H9 (cell line): ENCODE measurements around the gene GATAD2B. TPM values are rescaled to one million over a fixed set of nuclear protein-coding genes. Genes with fewer than 3 reads are reported as not detected.

ENCODE experiments used
- DNase-seq: peaks from one replicate; pipeline ENCODE4 v3.0.0-alpha.2; 2017
- H2AFZ ChIP-seq: one replicate; pipeline ENCODE4 v1.6.1; 2013; ENCODE audit warnings: mild to moderate bottlenecking, low read length, control low read depth, moderate library complexity
- H2AK5ac ChIP-seq: 2 replicates; pipeline ENCODE4 v1.6.1; 2013; ENCODE audit warnings: low read length, control low read depth, mixed read lengths; ENCODE audit not compliant: insufficient read length
- H2BK120ac ChIP-seq: one replicate; pipeline ENCODE4 v1.6.1; 2013; ENCODE audit warnings: low read depth, mild to moderate bottlenecking, low read length, control low read depth, inconsistent platforms; ENCODE audit not compliant: poor library complexity, severe bottlenecking
- H2BK12ac ChIP-seq: 2 replicates; pipeline ENCODE4 v1.6.1; 2013; ENCODE audit warnings: low read length, control low read depth, mixed read lengths, low read depth; ENCODE audit not compliant: insufficient read length
- H2BK15ac ChIP-seq: 2 replicates; pipeline ENCODE4 v1.6.1; 2013; ENCODE audit warnings: low read depth, low read length, control low read depth
- H2BK20ac ChIP-seq: one replicate; pipeline ENCODE4 v1.6.1; 2013; ENCODE audit warnings: low read depth, mild to moderate bottlenecking, low read length, control low read depth, inconsistent platforms; ENCODE audit not compliant: poor library complexity, severe bottlenecking
- H2BK5ac ChIP-seq: 2 replicates; pipeline ENCODE4 v1.6.1; 2013; ENCODE audit warnings: low read length, control low read depth, mixed read lengths; ENCODE audit not compliant: insufficient read length
- H3K14ac ChIP-seq: 2 replicates; pipeline ENCODE4 v1.6.1; 2013; ENCODE audit warnings: low read length, control low read depth; ENCODE audit not compliant: insufficient read depth
- H3K18ac ChIP-seq: 2 replicates; pipeline ENCODE4 v1.6.1; 2013; ENCODE audit warnings: low read depth, mild to moderate bottlenecking, mixed read lengths, low read length, control low read depth; ENCODE audit not compliant: insufficient read length
- H3K23ac ChIP-seq: 2 replicates; pipeline ENCODE4 v1.6.1; 2013; ENCODE audit warnings: low read length, control low read depth, mixed read lengths, low read depth; ENCODE audit not compliant: insufficient read length
- H3K23me2 ChIP-seq: 2 replicates; pipeline ENCODE4 v1.6.1; 2013; ENCODE audit warnings: low read depth, mild to moderate bottlenecking, mixed read lengths, low read length, control low read depth; ENCODE audit not compliant: insufficient read length, poor library complexity, severe bottlenecking
- H3K27ac ChIP-seq: 2 replicates; pipeline ENCODE4 v1.5.1; 2013; ENCODE audit warnings: low read length, control low read depth, mixed read lengths, low read depth; ENCODE audit not compliant: insufficient read length
- H3K27me3 ChIP-seq: 2 replicates; pipeline ENCODE4 v1.6.1; 2013; ENCODE audit warnings: low read length, control low read depth, inconsistent platforms; ENCODE audit not compliant: insufficient read depth
- H3K4ac ChIP-seq: 2 replicates; pipeline ENCODE4 v1.6.1; 2013; ENCODE audit warnings: low read depth, mild to moderate bottlenecking, control low read depth, inconsistent platforms, low read length, moderate library complexity
- H3K4me1 ChIP-seq: 2 replicates; pipeline ENCODE4 v1.6.1; 2013; ENCODE audit warnings: low read length, control low read depth, inconsistent platforms; ENCODE audit not compliant: insufficient read depth
- H3K4me2 ChIP-seq: 2 replicates; pipeline ENCODE4 v1.6.1; 2013; ENCODE audit warnings: low read length, control low read depth, mixed read lengths; ENCODE audit not compliant: insufficient read length, insufficient read depth
- H3K56ac ChIP-seq: 2 replicates; pipeline ENCODE4 v1.6.1; 2013; ENCODE audit warnings: low read depth, mild to moderate bottlenecking, mixed read lengths, low read length, control low read depth; ENCODE audit not compliant: insufficient read length
- H3K79me1 ChIP-seq: 2 replicates; pipeline ENCODE4 v1.6.1; 2013; ENCODE audit warnings: low read depth, mild to moderate bottlenecking, moderate library complexity, low read length, control low read depth, inconsistent platforms; ENCODE audit not compliant: insufficient read depth, poor library complexity, severe bottlenecking
- H3K79me2 ChIP-seq: 2 replicates; pipeline ENCODE4 v1.6.1; 2013; ENCODE audit warnings: low read length, control low read depth, inconsistent platforms; ENCODE audit not compliant: insufficient read depth
- H3K9ac ChIP-seq: 2 replicates; pipeline ENCODE4 v1.6.1; 2013; ENCODE audit warnings: low read length, control low read depth, mixed read lengths; ENCODE audit not compliant: insufficient read length; ENCODE audit errors: extremely low read depth
- H3K9me3 ChIP-seq: one replicate; pipeline ENCODE4 v1.6.1; 2013; ENCODE audit warnings: low read depth, low read length, inconsistent platforms; ENCODE audit not compliant: control insufficient read depth
- H3T11ph ChIP-seq: one replicate; pipeline ENCODE4 v1.6.1; 2013; ENCODE audit warnings: mild to moderate bottlenecking, low read length, control low read depth, inconsistent platforms
- H4K20me1 ChIP-seq: one replicate; pipeline ENCODE4 v1.6.1; 2013; ENCODE audit not compliant: control insufficient read depth, insufficient read length, insufficient read depth
- H4K5ac ChIP-seq: 2 replicates; pipeline ENCODE4 v1.6.1; 2013; ENCODE audit warnings: low read depth, mild to moderate bottlenecking, mixed read lengths, low read length, control low read depth; ENCODE audit not compliant: insufficient read length
- H4K8ac ChIP-seq: replicated peaks from 2 replicates; pipeline ENCODE4 v1.6.1; 2013; ENCODE audit warnings: low read length, control low read depth, mixed read lengths, low read depth; ENCODE audit not compliant: insufficient read length
- H4K91ac ChIP-seq: 2 replicates; pipeline ENCODE4 v1.6.1; 2013; ENCODE audit warnings: low read depth, mild to moderate bottlenecking, moderate library complexity, mixed read lengths, low read length, control low read depth; ENCODE audit not compliant: insufficient read length
- H3K27ac Mint-ChIP-seq, 3 experiments: 2 replicates in 2 of 3; 3 replicates in 1 of 3; pipeline ENCODE4 v1.8.0; 2020 to 2021; ENCODE audit warnings: mixed read lengths in 3 of 3, mild to moderate bottlenecking in 1 of 3, moderate library complexity in 1 of 3
- H3K27me3 Mint-ChIP-seq: 2 replicates; pipeline ENCODE4 v1.8.0; 2021; ENCODE audit warnings: low read depth, mild to moderate bottlenecking, moderate library complexity, mixed read lengths
- H3K36me3 Mint-ChIP-seq, 3 experiments: 2 replicates in 2 of 3; 3 replicates in 1 of 3; pipeline ENCODE4 v1.8.0; 2020 to 2021; ENCODE audit warnings: low read depth in 3 of 3, mixed read lengths in 3 of 3; ENCODE audit not compliant: insufficient read depth in 1 of 3
- H3K4me1 Mint-ChIP-seq, 2 experiments: 2 replicates each; pipeline ENCODE4 v1.8.0; 2020; ENCODE audit warnings: mixed read lengths in 2 of 2
- H3K4me3 Mint-ChIP-seq, 2 experiments: 2 replicates in 1 of 2; 3 replicates in 1 of 2; pipeline ENCODE4 v1.8.0; 2020 to 2021; ENCODE audit warnings: mild to moderate bottlenecking in 2 of 2, mixed read lengths in 2 of 2, moderate library complexity in 1 of 2
- H3K9me3 Mint-ChIP-seq, 2 experiments: 2 replicates in 1 of 2; 3 replicates in 1 of 2; pipeline ENCODE4 v1.8.0; 2020; ENCODE audit warnings: mild to moderate bottlenecking in 2 of 2, mixed read lengths in 2 of 2, moderate library complexity in 1 of 2
- CTCF ChIP-seq: fragments of 200-600 bp; sonication (generic); conservative IDR thresholded peaks from 3 replicates; pipeline ENCODE4 v1.8.0; 2021; ENCODE audit warnings: antibody characterized with exemption, mild to moderate bottlenecking
- WGBS: extraction: QIAGEN DNeasy Blood & Tissue Kit; methylation state at CpG from one replicate; pipeline ENCODE4 v1.1.7; 2013; ENCODE audit warnings: missing lambda C conversion rate, low lambda C conversion rate, mixed read lengths; ENCODE audit not compliant: insufficient read length; ENCODE audit errors: extremely low coverage; 5-methylcytosine and 5-hydroxymethylcytosine counted together
- total RNA-seq: library from RNA; stranded (reverse); gene quantifications from 2 replicates; pipeline ENCODE4 v1.2.1, GENCODE V29; 2021

GATAD2B gene
- total RNA-seq, 1 experiment from 2014 or later: 44.1 TPM

GRCh38 chr1:153957744-153958110 lies 35.0 kb upstream of the GATAD2B start:
- no peak overlapping the region for H2AFZ ChIP-seq
- H4K20me1 ChIP-seq: no peaks in the 10 kb centered on the region
- peaks cover 17% of the 10 kb centered on the region for H3K23me2 ChIP-seq
- no peak overlapping the region for H3K23ac ChIP-seq
- no peak overlapping the region for H3T11ph ChIP-seq
- peak overlapping the region; percentile 5 for H3K27ac ChIP-seq
- peak overlapping the region; percentile 72 for H3K14ac ChIP-seq
- no peak overlapping the region for H2BK120ac ChIP-seq
- no peak overlapping the region for H4K91ac ChIP-seq
- H3K79me2 ChIP-seq: peaks cover 41% of the 10 kb centered on the region
- H3K56ac ChIP-seq: no peak overlapping the region
- H3K4me3 Mint-ChIP-seq: peak overlapping the region; percentile 99 to 100
- H2AK5ac ChIP-seq: no peak overlapping the region
- no peak overlapping the region for H4K8ac ChIP-seq
- TF ChIP-seq CTCF: no peak
- no peaks in the 10 kb centered on the region for H3K9me3 Mint-ChIP-seq
- H2BK12ac ChIP-seq: no peak overlapping the region
- H3K4me1 ChIP-seq: no peaks in the 10 kb centered on the region
- peaks cover 18% of the 10 kb centered on the region for H3K79me1 ChIP-seq
- H3K9ac ChIP-seq: peak overlapping the region; percentile 93
- WGBS: no CpG with 5 or more reads among the region's 13 CpGs
- no peak overlapping the region for H4K5ac ChIP-seq
- H3K27me3 ChIP-seq: no peaks in the 10 kb centered on the region
- no peak overlapping the region for H2BK5ac ChIP-seq
- peak overlapping the region; percentile 95 to 99 (median 99) for H3K27ac Mint-ChIP-seq
- DNase-seq: peak; percentile 42
- peaks cover 27 to 48% (median 34%) of the 10 kb centered on the region in 3 experiments for H3K36me3 Mint-ChIP-seq
- no peaks in the 10 kb centered on the region for H3K9me3 ChIP-seq
- H3K4me2 ChIP-seq: peak overlapping the region; percentile 98
- H3K18ac ChIP-seq: no peak overlapping the region
- H2BK15ac ChIP-seq: no peak overlapping the region
- H3K27me3 Mint-ChIP-seq: no peaks in the 10 kb centered on the region
- no peak overlapping the region for H3K4ac ChIP-seq
- no peak overlapping the region for H2BK20ac ChIP-seq
- peaks cover 35 to 44% of the 10 kb centered on the region in 2 experiments for H3K4me1 Mint-ChIP-seq
